ENCODE data around the gene DAZAP2. TPM values are rescaled to one million over a fixed set of nuclear protein-coding genes. Genes with fewer than 3 reads are reported as not detected.

The DAZAP2 gene
- total and polyA plus RNA-seq, 9 of the 15 experiments (the other 6 are each of a cell fraction or from before 2014, with no cell fraction given): 116 to 668 (median 227) TPM

DNA sequence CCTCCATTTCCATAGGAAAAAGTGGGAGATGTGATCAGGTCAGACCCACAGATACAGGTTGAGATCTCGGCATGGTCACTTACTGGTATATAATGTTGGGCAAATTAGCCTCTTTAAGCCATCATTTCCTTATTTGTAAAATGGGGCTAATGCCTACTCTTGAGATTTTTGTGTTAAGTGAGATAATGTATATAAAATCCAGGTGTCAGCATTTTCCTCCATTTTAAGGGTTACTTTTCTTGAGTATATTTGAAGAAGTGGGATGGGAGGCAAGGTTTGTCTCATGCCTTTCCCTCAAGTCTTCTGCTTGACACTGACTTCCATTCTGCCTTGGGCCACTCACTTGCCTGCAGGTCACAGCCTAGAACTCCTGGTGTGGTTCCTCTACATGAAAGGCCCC, 10.7 kb upstream of the DAZAP2 start:
- Histone ChIP-seq H3K9ac (ENCODE audit: insufficient read depth in 1 of 2, low read depth in 2 of 2, low read length in 2 of 2) (no peak overlapping the region), H3K9me3 (replicated peaks; ENCODE audit: control insufficient read depth, insufficient read depth, low read depth, low read length) (no peaks in the 10 kb centered on the region), H3K79me2 (ENCODE audit: control insufficient read depth, insufficient read depth, low read length) (no peaks in the 10 kb centered on the region), H3K9me1 (ENCODE audit: control insufficient read depth, insufficient read depth, low read length) (no peaks in the 10 kb centered on the region), H2AFZ (ENCODE audit: low read depth, low read length) (no peak overlapping the region), H3K36me3 (ENCODE audit: control insufficient read depth, insufficient read depth, low read length) (no peaks in the 10 kb centered on the region), H3K4me3 (no peak overlapping the region), H4K20me1 (replicated peaks; ENCODE audit: control insufficient read depth, insufficient read depth, low read length) (no peaks in the 10 kb centered on the region), H3K27ac (ENCODE audit: extremely low read depth, low read depth, low read length) (no peak overlapping the region), H3K27me3 (ENCODE audit: control insufficient read depth in 2 of 2, insufficient read depth in 2 of 2, low read length in 2 of 2) (no peaks in the 10 kb centered on the region), H3K4me1 (replicated peaks in 1 of 2; ENCODE audit: control insufficient read depth in 2 of 2, insufficient read depth in 2 of 2, low read length in 2 of 2) (no peaks in the 10 kb centered on the region; a peak in 1 of 5 replicates), H3K4me2 (ENCODE audit: insufficient read depth, low read length) (no peak overlapping the region)
- in situ Hi-C loops (cut with MboI): no loop called here
- ATAC-seq (no peak), FAIRE-seq (no peak), DNase-seq (ENCODE audit: extremely low read depth in 1 of 4, low spot score in 3 of 4) (no peak)
- CTCF ChIA-PET (ENCODE audit: low intra/inter-chr PET ratio): no interaction called here
- TF ChIP-seq KAT8 (IDR thresholded peaks at IDR 0.05; ENCODE audit: low read depth) (no peak), SP1 (CRISPR knock-in tag; IDR thresholded peaks at IDR 0.05) (no peak), THRA (IDR thresholded peaks at IDR 0.05) (no peak), MAFG (tag; conservative IDR thresholded peaks at IDR 0.05) (peak; percentile 61), ELF1 (tag; IDR thresholded peaks at IDR 0.05) (no peak), NCOA4 (IDR thresholded peaks at IDR 0.05; ENCODE audit: partially characterized antibody) (no peak), MAFK (IDR thresholded peaks at IDR 0.05; ENCODE audit: low read length) (peak; percentile 52; the same call in 1 of the 2 replicates), MAFF (IDR thresholded peaks at IDR 0.05; ENCODE audit: low read length) (peak; percentile 71; the same call in 1 of the 2 replicates), C11orf30 (IDR thresholded peaks at IDR 0.05; ENCODE audit: low read depth) (peak; percentile 78), ZNF316 (IDR thresholded peaks at IDR 0.05) (peak; percentile 87), XRCC5 (IDR thresholded peaks at IDR 0.05; ENCODE audit: low read depth, low read length) (no peak), TSHZ1 (CRISPR knock-in tag; IDR thresholded peaks at IDR 0.05) (no peak), MTF1 (CRISPR knock-in tag; IDR thresholded peaks at IDR 0.05; ENCODE audit: borderline replicate concordance) (no peak), ZNF24 (IDR thresholded peaks at IDR 0.05) (no peak)
- POLR2A ChIA-PET: interaction anchor here (1.0 to 1.6 kb wide), 4 partner anchors 9 to 17 kb away, joined by 3 to 7 read pairs (median 4); partner anchors contain the start of gene DAZAP2
- intact Hi-C loops (cut with micrococcal nuclease): no loop called here
- WGBS (ENCODE audit: insufficient coverage, low coverage, missing lambda C conversion rate): 50% methylated on average over 1 of the region's 1 CpG
- BruUV-seq (replicated peaks): no TSS peak

Measured in K562 (cell line).